ENCODE measurements around the gene GLI1.

GLI1 gene

GRCh38 chr12:57455374-57456144 lies 4.0 kb upstream of the GLI1 start:
- no peak for TF ChIP-seq Cebpa-rat (IDR thresholded peaks at IDR 0.05)
- Histone ChIP-seq H3K4me2 (peak overlapping the region; percentile 53 to 89 (median 75)), H3K9ac (peak overlapping the region in 7 of 11 experiments; percentile 1 to 66 (median 42); a peak in 10 of 22 replicates), H4K20me1 (peaks cover 0 to 3% (median 0%) of the 10 kb centered on the region in 11 experiments; a peak in 3 of 22 replicates), H3K4me1 (peaks cover 61 to 83% (median 79%) of the 10 kb centered on the region in 10 experiments), H3K27ac (peak overlapping the region in 6 of 11 experiments; percentile 3 to 74 (median 54); a peak in 10 of 22 replicates), H3K36me3 (no peaks in the 10 kb centered on the region), H3K27me3 (peaks cover 0 to 6% (median 5%) of the 10 kb centered on the region in 11 experiments; a peak in 17 of 22 replicates), H3K4me3 (peak overlapping the region in 3 of 10 experiments; percentile 7 to 39 (median 37); a peak in 2 of 20 replicates), H3K9me3 (replicated peaks in 1 of 11) (no peaks in the 10 kb centered on the region)

- Histone ChIP-seq H3K9me3 (replicated peaks in 1 of 11) (no peaks in the 10 kb centered on the region), H3K4me3 (peak overlapping the region in 3 of 10 experiments; percentile 7 to 39 (median 37); a peak in 2 of 20 replicates), H3K36me3 (no peaks in the 10 kb centered on the region), H3K4me1 (peaks cover 65 to 86% (median 83%) of the 10 kb centered on the region in 10 experiments), H3K27me3 (peaks cover 5 to 13% (median 12%) of the 10 kb centered on the region in 11 experiments), H3K9ac (peak overlapping the region in 6 of 11 experiments; percentile 1 to 66 (median 51); a peak in 8 of 22 replicates), H4K20me1 (peaks cover 0 to 9% (median 0%) of the 10 kb centered on the region in 11 experiments; a peak in 4 of 22 replicates), H3K27ac (peak overlapping the region in 4 of 11 experiments; percentile 41 to 74 (median 70); a peak in 7 of 22 replicates), H3K4me2 (peak overlapping the region; percentile 53 to 89 (median 75))
- no peak for TF ChIP-seq Cebpa-rat (IDR thresholded peaks at IDR 0.05)
Observed at GRCh38 chr12:57456145-57456700, 3.4 kb upstream of the GLI1 start.

DNA sequence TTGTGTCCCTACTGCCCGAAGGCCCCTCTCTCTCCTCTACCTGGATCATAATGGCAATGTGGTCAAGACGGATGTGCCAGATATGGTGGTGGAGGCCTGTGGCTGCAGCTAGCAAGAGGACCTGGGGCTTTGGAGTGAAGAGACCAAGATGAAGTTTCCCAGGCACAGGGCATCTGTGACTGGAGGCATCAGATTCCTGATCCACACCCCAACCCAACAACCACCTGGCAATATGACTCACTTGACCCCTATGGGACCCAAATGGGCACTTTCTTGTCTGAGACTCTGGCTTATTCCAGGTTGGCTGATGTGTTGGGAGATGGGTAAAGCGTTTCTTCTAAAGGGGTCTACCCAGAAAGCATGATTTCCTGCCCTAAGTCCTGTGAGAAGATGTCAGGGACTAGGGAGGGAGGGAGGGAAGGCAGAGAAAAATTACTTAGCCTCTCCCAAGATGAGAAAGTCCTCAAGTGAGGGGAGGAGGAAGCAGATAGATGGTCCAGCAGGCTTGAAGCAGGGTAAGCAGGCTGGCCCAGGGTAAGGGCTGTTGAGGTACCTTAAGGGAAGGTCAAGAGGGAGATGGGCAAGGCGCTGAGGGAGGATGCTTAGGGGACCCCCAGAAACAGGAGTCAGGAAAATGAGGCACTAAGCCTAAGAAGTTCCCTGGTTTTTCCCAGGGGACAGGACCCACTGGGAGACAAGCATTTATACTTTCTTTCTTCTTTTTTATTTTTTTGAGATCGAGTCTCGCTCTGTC lies 2.7 kb upstream of the GLI1 start:
- no peak for TF ChIP-seq Cebpa-rat (IDR thresholded peaks at IDR 0.05)
- H3K4me3 ChIP-seq: no peak overlapping the region
- H3K27ac ChIP-seq: peak overlapping the region in 3 of 11 experiments; percentile 3 to 92 (median 22); a peak in 1 of 22 replicates
- H3K4me1 ChIP-seq: peaks cover 60 to 84% (median 79%) of the 10 kb centered on the region in 10 experiments
- H3K4me2 ChIP-seq: peak overlapping the region in 9 of 11 experiments; percentile 11 to 97 (median 83); a peak in 10 of 22 replicates
- H3K27me3 ChIP-seq: peaks cover 7 to 20% (median 17%) of the 10 kb centered on the region in 11 experiments
- no peaks in the 10 kb centered on the region for H3K9me3 ChIP-seq (replicated peaks in 1 of 11)
- H3K36me3 ChIP-seq: no peaks in the 10 kb centered on the region
- H3K9ac ChIP-seq: no peak overlapping the region
- H4K20me1 ChIP-seq: peaks cover 0 to 9% (median 0%) of the 10 kb centered on the region in 11 experiments; a peak in 4 of 22 replicates

GRCh38 chr12:57458665-57459054 lies 925 bp upstream of the GLI1 start:
- TF ChIP-seq Cebpa-rat (IDR thresholded peaks at IDR 0.05): no peak
- H4K20me1 ChIP-seq: peaks cover 0 to 9% (median 0%) of the 10 kb centered on the region in 11 experiments; a peak in 4 of 22 replicates
- H3K4me1 ChIP-seq: peaks cover 53 to 82% (median 75%) of the 10 kb centered on the region in 10 experiments
- H3K27ac ChIP-seq: peak overlapping the region; percentile 75 to 97 (median 88)
- H3K9ac ChIP-seq: peak overlapping the region; percentile 67 to 90 (median 82)
- no peaks in the 10 kb centered on the region for H3K36me3 ChIP-seq
- peak overlapping the region; percentile 89 to 100 (median 99) for H3K4me2 ChIP-seq
- H3K27me3 ChIP-seq: peaks cover 7 to 22% (median 18%) of the 10 kb centered on the region in 11 experiments
- H3K9me3 ChIP-seq (replicated peaks in 1 of 11): no peaks in the 10 kb centered on the region
- peak overlapping the region; percentile 56 to 75 (median 70) for H3K4me3 ChIP-seq

DNA sequence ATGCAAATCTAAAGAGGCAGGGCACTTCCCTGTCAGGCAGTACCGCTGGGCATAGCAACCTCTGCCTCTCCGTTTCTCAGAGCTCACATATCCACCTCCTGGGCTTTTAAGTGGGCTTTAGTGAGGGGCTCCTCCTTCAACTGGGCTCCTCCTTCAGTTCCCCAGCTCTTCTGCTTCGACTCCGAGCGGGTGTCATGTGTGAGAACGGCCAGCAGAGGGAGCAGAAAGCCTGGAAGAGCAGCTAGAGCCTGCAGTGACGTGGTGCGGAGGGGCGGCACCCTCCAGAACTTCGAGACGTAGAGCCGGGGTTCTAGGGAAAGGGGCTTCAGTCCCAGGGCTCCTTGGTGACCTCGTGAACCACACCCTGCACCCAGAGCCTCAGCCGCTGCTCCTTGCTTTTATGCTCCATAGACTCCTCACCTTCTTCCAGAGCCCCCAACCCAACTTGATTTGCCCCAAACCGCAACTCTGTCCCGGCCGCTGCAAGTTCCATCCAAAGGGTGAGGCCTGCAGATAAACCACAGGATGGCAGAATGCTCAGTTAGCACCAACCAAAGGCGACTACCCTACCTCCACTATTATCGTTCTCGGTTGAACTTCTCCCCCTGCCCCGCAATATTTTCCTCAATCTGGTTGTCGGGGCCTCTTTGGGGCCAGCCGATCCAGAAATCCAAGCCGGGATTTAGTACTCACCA lies 383 bp upstream of the GLI1 start:
- Histone ChIP-seq H4K20me1 (peaks cover 0 to 9% (median 0%) of the 10 kb centered on the region in 11 experiments; a peak in 4 of 22 replicates), H3K4me1 (peaks cover 52 to 79% (median 75%) of the 10 kb centered on the region in 10 experiments), H3K9me3 (replicated peaks in 1 of 11) (no peaks in the 10 kb centered on the region), H3K4me2 (peak overlapping the region; percentile 89 to 100 (median 99)), H3K27me3 (peaks cover 7 to 22% (median 18%) of the 10 kb centered on the region in 11 experiments), H3K36me3 (no peaks in the 10 kb centered on the region), H3K4me3 (peak overlapping the region; percentile 56 to 75 (median 70)), H3K9ac (peak overlapping the region; percentile 67 to 90 (median 82)), H3K27ac (peak overlapping the region; percentile 75 to 97 (median 88))
- no peak for TF ChIP-seq Cebpa-rat (IDR thresholded peaks at IDR 0.05)

GRCh38 chr12:57460468-57460784 lies 841 bp downstream of the GLI1 start:
- Histone ChIP-seq H3K9ac (peak overlapping the region in 6 of 11 experiments; percentile 28 to 71 (median 56); a peak in 7 of 22 replicates), H3K4me3 (peak overlapping the region; percentile 56 to 75 (median 70); a peak in 19 of 20 replicates)
- no peak for TF ChIP-seq Cebpa-rat (IDR thresholded peaks at IDR 0.05)

DNA sequence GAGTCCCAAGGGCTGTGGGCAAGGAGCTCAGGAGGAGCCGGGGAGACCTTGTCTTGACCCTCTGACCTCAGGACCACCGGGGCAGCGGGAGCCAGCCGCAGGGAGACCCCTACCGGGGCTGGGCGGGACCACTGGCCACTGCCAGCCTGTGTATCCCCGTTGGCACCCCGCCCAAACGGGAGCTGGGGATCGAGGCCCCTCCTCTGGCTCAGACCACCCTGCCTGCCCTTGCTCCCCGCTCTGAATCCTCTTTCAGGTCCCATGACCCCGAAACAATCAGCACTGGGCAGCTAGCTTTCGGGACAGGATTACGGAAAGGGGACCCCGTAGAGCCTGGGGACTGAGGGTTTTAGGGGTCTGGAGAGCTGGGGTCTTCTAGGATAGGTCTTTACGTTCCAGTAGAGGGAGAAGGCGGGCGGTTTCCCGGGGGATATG lies 1.3 kb downstream of the GLI1 start:
- peak overlapping the region in 1 of 11 experiments; percentile 18; a peak in 1 of 22 replicates for H3K27ac ChIP-seq
- peaks cover 7 to 22% (median 18%) of the 10 kb centered on the region in 11 experiments for H3K27me3 ChIP-seq
- peaks cover 42 to 72% (median 61%) of the 10 kb centered on the region in 10 experiments for H3K4me1 ChIP-seq
- no peaks in the 10 kb centered on the region for H3K36me3 ChIP-seq
- H3K4me2 ChIP-seq: peak overlapping the region; percentile 89 to 100 (median 99)
- H4K20me1 ChIP-seq: peaks cover 0 to 9% (median 0%) of the 10 kb centered on the region in 11 experiments; a peak in 5 of 22 replicates
- peak overlapping the region; percentile 56 to 75 (median 69) for H3K4me3 ChIP-seq
- H3K9ac ChIP-seq: peak overlapping the region; percentile 40 to 72 (median 69); a peak in 19 of 22 replicates
- TF ChIP-seq Cebpa-rat (IDR thresholded peaks at IDR 0.05): no peak
- no peaks in the 10 kb centered on the region for H3K9me3 ChIP-seq (replicated peaks in 1 of 11)

More at GRCh38 chr12:57460468-57460784, 841 bp downstream of the GLI1 start:
- Histone ChIP-seq H3K9me3 (replicated peaks in 1 of 11) (no peaks in the 10 kb centered on the region), H3K27ac (no peak overlapping the region), H3K27me3 (peaks cover 7 to 22% (median 18%) of the 10 kb centered on the region in 11 experiments), H3K4me1 (peaks cover 42 to 72% (median 65%) of the 10 kb centered on the region in 10 experiments), H3K4me2 (peak overlapping the region; percentile 89 to 100 (median 99)), H3K36me3 (no peaks in the 10 kb centered on the region), H4K20me1 (peaks cover 0 to 9% (median 0%) of the 10 kb centered on the region in 11 experiments; a peak in 4 of 22 replicates)

All from BLaER1 treated with 17β-estradiol and CSF1 and Interleukin-3, amounts not matched to agents 10 nM and 100 nM (cell line).